ENCODE data around the gene ILK. TPM values are rescaled to one million over a fixed set of nuclear protein-coding genes. Genes with fewer than 3 reads are reported as not detected.

ILK gene
- total and polyA plus RNA-seq, 2 donors (not counting 1 experiment from before 2014, with no cell fraction given) = 176 to 420 TPM

- H3K36me3 ChIP-seq (ENCODE audit: control insufficient read depth, insufficient read depth, low read length) = peaks cover 16% of the 10 kb centered on the region
- H2AFZ ChIP-seq (ENCODE audit: low read length) = no peak overlapping the region
- no peak overlapping the region for H3K9ac ChIP-seq (ENCODE audit: insufficient read depth, low read length)
- no peak for TF ChIP-seq EZH2 (IDR thresholded peaks at IDR 0.05; ENCODE audit: low read length, missing control alignments)
- H3K27me3 ChIP-seq (ENCODE audit: control insufficient read depth, insufficient read depth, low read length) = no peaks in the 10 kb centered on the region
- no peak for DNase-seq (ENCODE audit: low read depth in 2 of 2)
- peaks cover 31% of the 10 kb centered on the region for H3K79me2 ChIP-seq (ENCODE audit: control insufficient read depth, insufficient read depth, low read length)
- H3K4me1 ChIP-seq (ENCODE audit: control insufficient read depth, extremely low read depth, insufficient read depth, low read length) = peaks cover 16% of the 10 kb centered on the region
- no peak overlapping the region for H3K27ac ChIP-seq (ENCODE audit: insufficient read depth, low read length)
- no peak overlapping the region for H3K4me3 ChIP-seq (replicated peaks in 1 of 4; ENCODE audit: control extremely low read depth in 1 of 4, insufficient read depth in 1 of 4, low read depth in 3 of 4, low read length in 4 of 4)
- no peak overlapping the region for H3K4me2 ChIP-seq (ENCODE audit: extremely low read depth, insufficient read depth, low read length)
- no peaks in the 10 kb centered on the region for H4K20me1 ChIP-seq (ENCODE audit: control insufficient read depth, extremely low read depth, insufficient read depth, low read length)
- no peaks in the 10 kb centered on the region for H3K9me3 ChIP-seq (ENCODE audit: control insufficient read depth, insufficient read depth, low read depth, low read length)
These were observed 11.5 kb downstream of the ILK start for GRCh38 chr11:6615046-6615445.

- Histone ChIP-seq H3K79me2 (ENCODE audit: control insufficient read depth, insufficient read depth, low read length) (peaks cover 21% of the 10 kb centered on the region), H3K9ac (ENCODE audit: insufficient read depth, low read length) (no peak overlapping the region), H4K20me1 (ENCODE audit: control insufficient read depth, extremely low read depth, insufficient read depth, low read length) (no peaks in the 10 kb centered on the region), H2AFZ (ENCODE audit: low read length) (no peak overlapping the region), H3K27ac (ENCODE audit: insufficient read depth, low read length) (no peak overlapping the region), H3K4me1 (ENCODE audit: control insufficient read depth, extremely low read depth, insufficient read depth, low read length) (peaks cover 10% of the 10 kb centered on the region), H3K9me3 (ENCODE audit: control insufficient read depth, insufficient read depth, low read depth, low read length) (no peaks in the 10 kb centered on the region), H3K4me3 (replicated peaks in 1 of 4; ENCODE audit: control extremely low read depth in 1 of 4, insufficient read depth in 1 of 4, low read depth in 3 of 4, low read length in 4 of 4) (no peak overlapping the region), H3K36me3 (ENCODE audit: control insufficient read depth, insufficient read depth, low read length) (peaks cover 15% of the 10 kb centered on the region), H3K4me2 (ENCODE audit: extremely low read depth, insufficient read depth, low read length) (no peak overlapping the region), H3K27me3 (ENCODE audit: control insufficient read depth, insufficient read depth, low read length) (no peaks in the 10 kb centered on the region)
- TF ChIP-seq CTCF (conservative IDR thresholded peaks at IDR 0.05 in 1 of 2, IDR thresholded peaks at IDR 0.05 in 1 of 2; ENCODE audit: low read depth in 1 of 2, low read length in 2 of 2) (no peak), EZH2 (IDR thresholded peaks at IDR 0.05; ENCODE audit: low read length, missing control alignments) (no peak)
- peak in 1 of 2 donors; percentile 57 for DNase-seq (ENCODE audit: low read depth in 2 of 2)
These were observed 12.5 kb downstream of the ILK start for GRCh38 chr11:6615882-6616585.

GRCh38 chr11:6616596-6617250 is 13.1 kb downstream of the ILK start:
- no peak for DNase-seq (ENCODE audit: low read depth in 2 of 2)
- no peak overlapping the region for H3K4me3 ChIP-seq (replicated peaks in 1 of 4; ENCODE audit: control extremely low read depth in 1 of 4, insufficient read depth in 1 of 4, low read depth in 3 of 4, low read length in 4 of 4)
- peaks cover 14% of the 10 kb centered on the region for H3K79me2 ChIP-seq (ENCODE audit: control insufficient read depth, insufficient read depth, low read length)
- H3K36me3 ChIP-seq (ENCODE audit: control insufficient read depth, insufficient read depth, low read length) = peaks cover 11% of the 10 kb centered on the region
- no peak overlapping the region for H3K9ac ChIP-seq (ENCODE audit: insufficient read depth, low read length)
- no peak overlapping the region for H3K27ac ChIP-seq (ENCODE audit: insufficient read depth, low read length)
- H3K4me2 ChIP-seq (ENCODE audit: extremely low read depth, insufficient read depth, low read length) = no peak overlapping the region
- no peaks in the 10 kb centered on the region for H3K27me3 ChIP-seq (ENCODE audit: control insufficient read depth, insufficient read depth, low read length)
- H3K9me3 ChIP-seq (ENCODE audit: control insufficient read depth, insufficient read depth, low read depth, low read length) = no peaks in the 10 kb centered on the region
- no peak overlapping the region for H2AFZ ChIP-seq (ENCODE audit: low read length)
- peaks cover 10% of the 10 kb centered on the region for H3K4me1 ChIP-seq (ENCODE audit: control insufficient read depth, extremely low read depth, insufficient read depth, low read length)
- TF ChIP-seq EZH2 (IDR thresholded peaks at IDR 0.05; ENCODE audit: low read length, missing control alignments) = no peak
- no peak for TF ChIP-seq CTCF (conservative IDR thresholded peaks at IDR 0.05 in 1 of 2, IDR thresholded peaks at IDR 0.05 in 1 of 2; ENCODE audit: low read depth in 1 of 2, low read length in 2 of 2)
- H4K20me1 ChIP-seq (ENCODE audit: control insufficient read depth, extremely low read depth, insufficient read depth, low read length) = no peaks in the 10 kb centered on the region
